Ishikawa (cell line): ENCODE results near the gene RGS6.

Experiments
- CEBPB ChIP-seq: IDR thresholded peaks from 2 replicates; pipeline ENCODE4 v1.6.1; 2012
- EGR1 ChIP-seq: IDR thresholded peaks from 2 replicates; pipeline ENCODE4 v1.6.1; 2012
- EP300 ChIP-seq: IDR thresholded peaks from 2 replicates; pipeline ENCODE4 v1.6.1; 2012; ENCODE audit warnings: borderline replicate concordance
- FOXM1 ChIP-seq: IDR thresholded peaks from 2 replicates; pipeline ENCODE4 v1.6.1; 2012; ENCODE audit warnings: low read depth, borderline replicate concordance
- NFIC ChIP-seq: IDR thresholded peaks from 2 replicates; pipeline ENCODE4 v1.6.1; 2012
- TAF1 ChIP-seq: IDR thresholded peaks from 2 replicates; pipeline ENCODE4 v1.6.1; 2012; ENCODE audit warnings: low read depth, mild to moderate bottlenecking
- TCF12 ChIP-seq: IDR thresholded peaks from 2 replicates; pipeline ENCODE4 v1.6.1; 2012; ENCODE audit warnings: low read depth
- YY1 ChIP-seq: IDR thresholded peaks from 2 replicates; pipeline ENCODE4 v1.6.1; 2012; ENCODE audit warnings: low read depth
- TF ChIP-seq, protein P1 (sequence below): IDR thresholded peaks from 2 replicates; pipeline ENCODE4 v1.6.1; 2012; ENCODE audit warnings: low read depth, mild to moderate bottlenecking
- TF ChIP-seq, protein P2 (sequence below): IDR thresholded peaks from 2 replicates; pipeline ENCODE4 v1.6.1; 2012

DNA sequence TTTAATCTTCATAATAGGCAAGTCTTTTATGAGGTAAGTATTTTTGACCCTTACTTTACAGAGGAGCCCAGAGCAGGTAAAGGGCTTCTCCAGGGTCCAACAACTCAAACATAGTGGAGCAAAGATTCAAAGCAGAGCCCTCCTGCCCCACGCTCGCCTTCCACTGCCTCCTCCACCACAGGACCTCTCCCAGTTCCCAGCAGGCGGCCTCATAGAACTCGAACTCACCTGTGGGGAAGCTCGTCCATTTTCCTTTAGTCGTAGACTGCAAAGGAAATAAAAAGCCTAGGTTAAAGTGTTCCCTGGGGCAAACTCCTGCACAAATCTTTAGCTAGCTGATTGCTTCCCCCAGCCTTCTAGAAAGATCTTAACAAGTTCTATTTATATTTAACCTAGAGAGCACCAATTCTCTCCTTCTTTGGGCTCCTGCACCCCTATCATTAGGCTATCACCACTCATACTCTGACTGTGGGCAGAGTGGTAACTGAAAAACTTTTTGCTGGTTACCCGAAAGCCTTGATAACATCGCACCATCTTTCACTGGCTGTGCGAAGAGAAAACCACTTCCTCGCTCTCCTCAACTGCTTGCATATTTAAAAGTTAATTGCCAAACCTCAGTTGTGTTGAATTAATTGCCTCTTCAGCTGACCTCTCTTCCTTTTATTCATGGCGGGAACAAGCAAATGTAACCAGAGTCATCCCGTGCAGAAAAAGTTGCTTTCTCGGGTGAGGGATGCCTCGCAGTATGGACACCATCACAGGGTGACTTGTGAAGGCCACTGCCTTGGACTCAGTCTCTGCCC is 662.1 kb downstream of the RGS6 start:
- TF ChIP-seq NFIC (no peak), FOXM1 (no peak), EP300 (no peak), EGR1 (no peak), TAF1 (no peak), CEBPB (no peak), YY1 (no peak), TCF12 (no peak)
- TF ChIP-seq, protein P1, sequence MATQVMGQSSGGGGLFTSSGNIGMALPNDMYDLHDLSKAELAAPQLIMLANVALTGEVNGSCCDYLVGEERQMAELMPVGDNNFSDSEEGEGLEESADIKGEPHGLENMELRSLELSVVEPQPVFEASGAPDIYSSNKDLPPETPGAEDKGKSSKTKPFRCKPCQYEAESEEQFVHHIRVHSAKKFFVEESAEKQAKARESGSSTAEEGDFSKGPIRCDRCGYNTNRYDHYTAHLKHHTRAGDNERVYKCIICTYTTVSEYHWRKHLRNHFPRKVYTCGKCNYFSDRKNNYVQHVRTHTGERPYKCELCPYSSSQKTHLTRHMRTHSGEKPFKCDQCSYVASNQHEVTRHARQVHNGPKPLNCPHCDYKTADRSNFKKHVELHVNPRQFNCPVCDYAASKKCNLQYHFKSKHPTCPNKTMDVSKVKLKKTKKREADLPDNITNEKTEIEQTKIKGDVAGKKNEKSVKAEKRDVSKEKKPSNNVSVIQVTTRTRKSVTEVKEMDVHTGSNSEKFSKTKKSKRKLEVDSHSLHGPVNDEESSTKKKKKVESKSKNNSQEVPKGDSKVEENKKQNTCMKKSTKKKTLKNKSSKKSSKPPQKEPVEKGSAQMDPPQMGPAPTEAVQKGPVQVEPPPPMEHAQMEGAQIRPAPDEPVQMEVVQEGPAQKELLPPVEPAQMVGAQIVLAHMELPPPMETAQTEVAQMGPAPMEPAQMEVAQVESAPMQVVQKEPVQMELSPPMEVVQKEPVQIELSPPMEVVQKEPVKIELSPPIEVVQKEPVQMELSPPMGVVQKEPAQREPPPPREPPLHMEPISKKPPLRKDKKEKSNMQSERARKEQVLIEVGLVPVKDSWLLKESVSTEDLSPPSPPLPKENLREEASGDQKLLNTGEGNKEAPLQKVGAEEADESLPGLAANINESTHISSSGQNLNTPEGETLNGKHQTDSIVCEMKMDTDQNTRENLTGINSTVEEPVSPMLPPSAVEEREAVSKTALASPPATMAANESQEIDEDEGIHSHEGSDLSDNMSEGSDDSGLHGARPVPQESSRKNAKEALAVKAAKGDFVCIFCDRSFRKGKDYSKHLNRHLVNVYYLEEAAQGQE = no peak
- TF ChIP-seq, protein P2, sequence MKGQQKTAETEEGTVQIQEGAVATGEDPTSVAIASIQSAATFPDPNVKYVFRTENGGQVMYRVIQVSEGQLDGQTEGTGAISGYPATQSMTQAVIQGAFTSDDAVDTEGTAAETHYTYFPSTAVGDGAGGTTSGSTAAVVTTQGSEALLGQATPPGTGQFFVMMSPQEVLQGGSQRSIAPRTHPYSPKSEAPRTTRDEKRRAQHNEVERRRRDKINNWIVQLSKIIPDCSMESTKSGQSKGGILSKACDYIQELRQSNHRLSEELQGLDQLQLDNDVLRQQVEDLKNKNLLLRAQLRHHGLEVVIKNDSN = no peak
